HG03066 (cell line): Measurements from ENCODE around the gene BIN1.
"Not testable (repeated sequence)": the region's sequence is repeated elsewhere in the genome, so short reads cannot be mapped to it uniquely, and the experiment has no call there.

Experiments used
- ATAC-seq: cut with Tn5 transposase; IDR thresholded peaks from one replicate; pipeline ENCODE4 v1.9.1; 2021; ENCODE audit warnings: low read depth; ENCODE audit not compliant: unreplicated experiment

The BIN1 gene

GRCh38 chr2:127134833-127135830, 28.2 kb upstream of the BIN1 start:
- no peak for ATAC-seq

- ATAC-seq, result no peak
Observed at GRCh38 chr2:127134235-127134634, 27.3 kb upstream of the BIN1 start.

GRCh38 chr2:127133793-127134192, 26.8 kb upstream of the BIN1 start:
- no peak for ATAC-seq

GRCh38 chr2:127130421-127130820, 23.5 kb upstream of the BIN1 start:
- ATAC-seq, result no peak

- no peak for ATAC-seq
Observed at GRCh38 chr2:127129937-127130336, 23.0 kb upstream of the BIN1 start.

GRCh38 chr2:127128445-127128904, 21.5 kb upstream of the BIN1 start:
- peak; percentile 98 for ATAC-seq

- ATAC-seq, result no peak
Observed at GRCh38 chr2:127125821-127126220, 18.9 kb upstream of the BIN1 start.

- no peak for ATAC-seq
Observed at GRCh38 chr2:127124426-127124825, 17.5 kb upstream of the BIN1 start.

GRCh38 chr2:127122361-127123027, 15.5 kb upstream of the BIN1 start:
- ATAC-seq, result no peak

- ATAC-seq, result no peak
Observed at GRCh38 chr2:127121776-127122176, 14.8 kb upstream of the BIN1 start.

- no peak for ATAC-seq
Observed at GRCh38 chr2:127121353-127121752, 14.4 kb upstream of the BIN1 start.

GRCh38 chr2:127120408-127120807, 13.5 kb upstream of the BIN1 start:
- not testable (repeated sequence) for ATAC-seq

- ATAC-seq, result no peak
Observed at GRCh38 chr2:127118467-127118866, 11.5 kb upstream of the BIN1 start.

GRCh38 chr2:127118038-127118437, 11.1 kb upstream of the BIN1 start:
- no peak for ATAC-seq

- no peak for ATAC-seq
Observed at GRCh38 chr2:127117603-127118002, 10.6 kb upstream of the BIN1 start.

GRCh38 chr2:127115471-127116199, 8.7 kb upstream of the BIN1 start:
- no peak for ATAC-seq

- ATAC-seq, result no peak
Observed at GRCh38 chr2:127110985-127111384, 4.0 kb upstream of the BIN1 start.

GRCh38 chr2:127108090-127108523, 1.2 kb upstream of the BIN1 start:
- ATAC-seq, result no peak

- peak; percentile 10 for ATAC-seq
Observed at GRCh38 chr2:127107622-127107999, 657 bp upstream of the BIN1 start.

- ATAC-seq, result peak; percentile 24
Observed at GRCh38 chr2:127106457-127106990, 430 bp downstream of the BIN1 start.
